ENCODE measurements around the gene ALDH5A1.
"Not testable (repeated sequence)": the region's sequence is repeated elsewhere in the genome, so short reads cannot be mapped to it uniquely, and the experiment has no call there.

The ALDH5A1 gene

GRCh38 chr6:24489470-24489869 lies 5.3 kb upstream of the ALDH5A1 start, which contains the start of gene GPLD1:
Gene GPLD1 (minus strand): TSS chr6:24489578. CDS start chr6:24489511, 67 bp downstream.
- DNase-seq, result no peak

DNA sequence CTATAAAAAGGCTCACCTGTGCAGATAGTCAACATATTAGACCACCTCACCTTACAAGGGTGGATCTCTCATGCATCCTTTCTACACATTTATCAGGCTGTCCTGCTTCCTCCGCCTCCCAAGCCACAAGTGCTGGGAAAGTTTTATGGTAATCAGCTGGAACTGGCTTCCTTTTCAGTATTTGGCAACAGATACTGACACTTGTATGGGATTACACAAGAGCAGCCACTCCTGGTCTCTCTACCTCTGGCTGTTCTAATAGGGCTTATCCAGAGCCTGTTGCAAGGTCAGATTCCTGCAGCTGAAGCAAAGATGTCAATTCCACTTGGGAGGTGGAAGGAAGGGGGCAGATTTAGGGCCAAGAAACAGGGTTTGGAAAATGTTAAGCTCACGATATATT lies 4.9 kb upstream of the ALDH5A1 start:
- DNase-seq, result no peak

GRCh38 chr6:24490948-24491347 lies 3.8 kb upstream of the ALDH5A1 start:
- DNase-seq, result no peak

DNA sequence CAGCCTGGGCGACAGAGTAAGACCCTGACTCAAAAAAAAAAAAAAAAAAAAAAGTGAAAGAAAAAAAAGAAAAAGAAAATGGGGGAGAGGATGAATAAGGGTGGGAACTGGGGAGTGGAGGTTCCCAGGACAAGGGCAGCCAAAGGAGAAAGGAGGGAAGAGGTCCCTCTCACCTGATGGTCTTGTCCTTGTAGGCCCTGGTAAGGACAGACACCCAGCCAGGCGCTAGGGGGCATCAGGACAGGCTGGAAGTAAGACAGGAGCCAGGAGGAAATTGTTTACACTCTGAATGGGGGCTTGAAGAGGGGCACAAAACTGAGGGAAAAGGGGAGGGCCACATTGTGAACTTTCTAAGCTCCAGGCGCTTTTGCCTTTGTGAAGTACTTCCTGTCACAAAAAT lies 2.3 kb upstream of the ALDH5A1 start:
- no peak for DNase-seq

DNA sequence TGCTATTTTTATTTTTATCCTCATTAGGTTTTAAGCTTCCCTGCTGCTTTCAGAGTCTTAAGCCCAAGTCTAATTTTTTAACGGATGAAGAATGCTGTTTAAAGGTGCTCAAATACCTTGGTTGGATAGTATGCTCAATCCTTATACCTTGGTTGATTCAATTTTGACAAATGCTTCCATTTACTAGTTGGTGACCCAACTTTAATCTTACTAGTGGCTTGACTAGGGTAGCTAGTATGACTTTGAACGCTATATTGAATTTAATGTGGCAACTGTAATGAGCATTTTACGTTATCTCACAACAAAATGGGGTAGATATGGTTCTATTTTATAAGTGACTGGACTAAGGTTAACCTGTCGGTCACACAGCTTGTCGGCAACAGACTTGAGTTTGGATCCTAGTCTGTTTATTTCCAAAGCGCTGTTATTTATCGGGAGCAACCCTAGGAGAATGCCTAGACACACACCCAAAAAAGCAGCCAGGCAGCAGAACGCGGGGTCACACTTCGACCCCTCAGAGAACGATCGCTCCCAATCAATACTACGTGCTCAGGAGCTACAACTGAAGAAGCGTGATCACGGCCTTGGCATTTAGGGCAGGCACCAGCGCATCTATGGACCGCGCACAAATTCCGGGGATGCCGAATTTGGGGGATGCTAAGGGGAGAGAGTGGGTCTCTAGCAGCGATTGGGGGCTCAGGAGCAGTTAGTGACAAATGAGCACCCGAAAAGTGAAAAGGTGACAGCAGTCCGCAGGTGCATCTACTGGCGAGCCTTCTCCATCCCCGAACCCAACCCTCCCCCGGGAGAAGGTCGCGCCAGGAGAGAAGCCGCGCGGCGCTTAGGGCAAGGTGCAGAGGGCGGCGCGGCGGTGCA lies 586 bp upstream of the ALDH5A1 start:
- DNase-seq, result no peak

DNA sequence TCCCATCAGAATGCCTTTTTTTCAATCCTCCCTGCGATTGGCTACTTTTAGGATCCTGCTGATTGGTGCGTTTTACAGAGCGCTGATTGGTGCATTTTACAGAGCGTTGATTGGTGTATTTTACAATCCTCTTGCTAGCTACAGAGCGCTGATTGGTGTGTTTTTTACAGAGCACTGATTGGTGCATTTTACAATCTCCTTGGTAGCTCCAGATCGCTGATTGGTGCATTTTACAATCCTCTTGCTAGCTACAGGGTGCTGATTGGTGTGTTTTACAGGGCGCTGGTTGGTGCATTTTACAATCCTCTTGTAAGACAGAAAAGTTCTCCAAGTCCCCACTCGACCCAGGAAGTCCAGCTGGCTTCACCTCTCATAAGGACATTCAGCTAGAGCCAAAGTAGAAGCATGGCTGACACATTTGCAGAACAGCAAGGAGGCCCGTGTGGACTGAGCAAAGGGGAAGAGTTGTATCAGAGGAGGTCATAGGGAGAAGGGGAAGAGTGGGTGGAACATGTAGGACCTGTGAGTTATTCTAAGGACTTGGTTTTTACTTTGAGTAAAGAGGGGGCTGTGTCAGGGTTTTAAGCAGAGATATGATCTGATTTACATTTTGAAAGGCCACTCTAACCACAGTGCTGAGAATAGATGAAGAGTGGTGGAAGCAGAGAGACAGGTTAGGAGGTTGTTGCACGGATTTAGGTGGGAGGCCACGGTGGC lies 2.6 kb downstream of the ALDH5A1 start:
- no peak for DNase-seq

DNA sequence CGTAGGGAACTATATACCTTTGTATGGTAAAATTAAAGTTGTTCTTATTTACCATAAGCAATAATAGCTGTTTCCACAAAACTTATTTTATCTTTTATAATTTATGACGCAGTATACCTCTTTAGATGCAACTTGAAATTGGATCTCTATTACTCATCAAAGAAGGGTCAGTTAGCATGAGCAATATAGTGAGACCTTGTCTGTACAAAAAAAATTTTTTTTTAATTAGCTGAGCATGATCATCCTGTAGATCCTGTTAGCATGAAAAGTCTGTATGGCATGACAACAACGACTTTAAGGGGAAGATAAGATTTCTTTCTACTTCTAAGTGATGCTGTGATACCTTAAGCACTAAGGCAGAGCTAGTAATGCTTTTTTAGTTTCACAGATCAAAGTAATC lies 5.9 kb downstream of the ALDH5A1 start:
- no peak for DNase-seq

DNA sequence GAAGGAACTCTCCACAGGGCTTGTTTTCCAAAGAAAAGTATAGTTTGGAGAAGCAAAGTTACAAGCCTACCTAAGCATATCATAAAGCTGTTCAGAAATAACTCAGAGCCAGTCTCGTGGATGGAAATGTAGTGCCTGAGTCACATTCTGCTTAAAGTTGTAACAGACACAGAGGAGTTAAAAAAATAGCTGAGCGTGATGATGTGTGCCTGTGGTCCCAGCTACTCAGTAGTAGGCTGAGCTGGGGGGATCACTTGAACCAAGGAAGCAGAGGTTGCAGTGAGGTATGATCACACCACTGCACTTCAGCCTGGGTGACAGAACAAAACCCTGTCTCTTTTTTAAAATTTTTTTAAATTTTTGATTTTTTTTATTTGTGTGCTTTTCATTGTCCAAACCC lies 6.6 kb downstream of the ALDH5A1 start:
- no peak for DNase-seq

- no peak for DNase-seq
These were observed 7.1 kb downstream of the ALDH5A1 start for GRCh38 chr6:24501914-24502313.

DNA sequence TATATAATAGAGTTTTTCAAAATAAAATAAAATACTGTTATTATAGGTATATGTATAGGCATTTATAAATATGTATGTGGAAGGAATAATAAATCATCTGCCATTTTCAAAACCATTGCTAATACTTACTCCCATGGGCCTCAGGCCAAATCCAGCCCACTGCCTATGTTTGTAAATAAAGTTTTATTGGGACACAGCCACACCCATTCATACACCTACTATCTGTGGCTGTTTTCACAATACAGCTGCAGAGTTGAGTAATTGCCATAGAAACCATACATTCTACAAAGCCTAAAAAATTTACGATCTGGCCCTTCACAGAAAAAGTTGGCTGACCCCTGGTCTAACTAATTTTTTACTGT lies 9.5 kb downstream of the ALDH5A1 start:
- DNase-seq, result no peak

GRCh38 chr6:24504649-24505586 lies 10.1 kb downstream of the ALDH5A1 start:
- no peak for DNase-seq

DNA sequence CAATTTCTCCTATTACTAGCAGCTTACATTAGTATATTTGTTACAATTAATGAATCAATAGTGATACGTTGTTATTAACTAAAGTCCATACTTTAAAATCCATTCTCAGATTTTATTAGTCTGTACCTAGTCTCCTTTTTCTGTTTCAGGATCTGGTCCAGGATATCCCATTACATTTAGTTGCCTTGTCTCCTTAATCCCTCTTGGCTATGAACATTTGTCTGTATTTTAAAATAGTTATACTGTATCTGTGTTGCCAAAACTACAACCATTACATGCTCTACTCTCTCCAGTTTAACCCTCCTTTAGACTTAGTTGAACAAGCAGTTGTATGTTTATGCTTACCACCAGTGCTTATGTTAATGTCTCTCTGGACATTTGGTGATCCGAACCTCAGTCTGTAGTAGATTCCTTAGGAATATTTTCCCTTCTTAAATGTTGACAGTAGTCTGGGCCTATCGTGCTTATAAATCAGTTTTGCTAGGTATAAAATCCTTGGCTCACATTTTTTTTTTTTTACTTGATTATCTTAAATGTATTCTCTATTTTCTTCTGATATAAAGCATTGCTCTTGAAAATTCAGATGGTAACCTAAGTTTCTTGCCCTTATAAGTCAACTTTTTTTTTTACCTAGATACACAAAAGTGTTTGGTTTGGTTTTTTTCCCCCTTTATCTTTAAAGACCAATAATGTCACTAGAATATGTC lies 12.2 kb downstream of the ALDH5A1 start:
- DNase-seq, result no peak

DNA sequence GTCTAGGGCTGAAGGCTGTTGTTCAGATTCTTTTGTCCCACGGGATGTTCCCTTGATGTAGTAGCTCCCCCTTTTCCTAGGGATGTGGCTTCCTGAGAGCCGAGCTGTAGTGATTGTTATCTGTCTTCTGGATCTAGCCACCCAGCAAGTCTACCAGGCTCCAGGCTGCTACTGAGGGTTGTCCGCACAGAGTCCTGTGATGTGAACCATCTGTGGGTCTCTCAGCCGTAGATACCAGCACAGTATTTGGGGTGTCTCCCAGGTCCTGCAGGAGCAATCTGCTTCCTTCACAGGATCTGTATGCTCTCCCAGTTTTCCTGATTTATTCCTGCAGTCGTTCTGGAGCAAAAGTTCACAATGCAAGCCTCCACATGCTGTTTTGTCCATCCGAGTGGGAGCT lies 17.2 kb downstream of the ALDH5A1 start:
- not testable (repeated sequence) for DNase-seq

DNA sequence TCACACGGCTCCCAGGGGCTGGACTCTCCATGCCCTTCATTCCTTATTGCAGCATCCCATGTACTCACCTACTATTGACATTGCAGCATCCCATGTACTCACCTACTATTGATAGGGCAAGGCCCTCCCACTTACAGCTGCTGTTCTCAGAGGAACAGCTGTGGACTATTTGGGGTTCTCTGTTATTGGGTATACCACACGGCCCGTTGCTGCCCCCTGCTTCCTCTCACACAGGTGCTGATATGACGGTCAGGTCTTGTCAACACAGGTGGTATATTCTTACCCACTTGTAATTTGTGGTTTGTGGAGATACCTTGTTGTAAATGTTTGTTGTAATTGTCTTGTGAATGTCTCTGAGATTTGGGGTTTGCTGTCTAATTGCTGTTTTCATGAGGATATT lies 18.8 kb downstream of the ALDH5A1 start:
- DNase-seq, result no peak

DNA sequence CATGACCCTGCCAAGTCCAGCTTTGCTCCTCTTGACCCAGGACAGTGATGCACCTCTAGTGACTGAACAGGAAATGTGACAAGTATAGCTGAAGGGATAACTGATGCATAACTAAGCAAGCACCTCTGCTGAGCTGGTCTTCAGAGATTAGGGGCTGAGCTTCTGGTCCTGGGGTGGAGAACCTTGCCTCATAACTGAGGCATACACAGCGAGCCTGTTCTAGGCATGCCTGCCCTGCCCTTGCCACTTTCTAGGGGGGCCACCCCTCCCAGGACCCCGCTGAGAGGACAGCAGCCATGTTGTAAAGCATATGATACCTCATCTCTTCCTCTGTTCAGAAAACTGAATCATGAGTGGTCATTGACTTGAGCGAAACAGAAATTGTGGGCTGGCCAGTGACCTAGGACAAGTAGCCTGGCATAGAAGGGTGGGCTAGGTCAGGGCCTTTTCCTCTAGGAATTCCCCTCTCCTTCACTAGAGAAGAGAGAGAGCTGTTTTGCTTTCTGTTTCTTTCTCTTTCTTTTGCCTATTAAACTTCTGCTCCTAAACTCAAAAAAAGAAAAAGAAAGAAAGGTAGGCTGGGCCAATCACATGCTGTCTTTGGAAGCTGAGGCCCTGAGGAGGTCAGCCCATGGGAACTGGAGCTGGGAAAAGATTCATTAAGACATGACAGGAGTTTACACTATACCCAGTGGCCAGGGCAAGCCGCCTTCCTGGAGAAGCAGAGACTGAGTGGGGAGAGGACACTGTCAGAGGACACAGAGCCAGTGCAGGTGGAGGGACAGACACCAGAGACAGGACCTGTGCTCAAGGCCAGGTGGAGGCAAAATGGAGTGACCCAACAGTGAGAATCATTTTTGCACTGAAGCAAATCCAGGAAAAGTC lies 23.1 kb downstream of the ALDH5A1 start:
- DNase-seq, result no peak

- DNase-seq, result no peak
These were observed 26.3 kb downstream of the ALDH5A1 start for GRCh38 chr6:24520929-24521546.

DNA sequence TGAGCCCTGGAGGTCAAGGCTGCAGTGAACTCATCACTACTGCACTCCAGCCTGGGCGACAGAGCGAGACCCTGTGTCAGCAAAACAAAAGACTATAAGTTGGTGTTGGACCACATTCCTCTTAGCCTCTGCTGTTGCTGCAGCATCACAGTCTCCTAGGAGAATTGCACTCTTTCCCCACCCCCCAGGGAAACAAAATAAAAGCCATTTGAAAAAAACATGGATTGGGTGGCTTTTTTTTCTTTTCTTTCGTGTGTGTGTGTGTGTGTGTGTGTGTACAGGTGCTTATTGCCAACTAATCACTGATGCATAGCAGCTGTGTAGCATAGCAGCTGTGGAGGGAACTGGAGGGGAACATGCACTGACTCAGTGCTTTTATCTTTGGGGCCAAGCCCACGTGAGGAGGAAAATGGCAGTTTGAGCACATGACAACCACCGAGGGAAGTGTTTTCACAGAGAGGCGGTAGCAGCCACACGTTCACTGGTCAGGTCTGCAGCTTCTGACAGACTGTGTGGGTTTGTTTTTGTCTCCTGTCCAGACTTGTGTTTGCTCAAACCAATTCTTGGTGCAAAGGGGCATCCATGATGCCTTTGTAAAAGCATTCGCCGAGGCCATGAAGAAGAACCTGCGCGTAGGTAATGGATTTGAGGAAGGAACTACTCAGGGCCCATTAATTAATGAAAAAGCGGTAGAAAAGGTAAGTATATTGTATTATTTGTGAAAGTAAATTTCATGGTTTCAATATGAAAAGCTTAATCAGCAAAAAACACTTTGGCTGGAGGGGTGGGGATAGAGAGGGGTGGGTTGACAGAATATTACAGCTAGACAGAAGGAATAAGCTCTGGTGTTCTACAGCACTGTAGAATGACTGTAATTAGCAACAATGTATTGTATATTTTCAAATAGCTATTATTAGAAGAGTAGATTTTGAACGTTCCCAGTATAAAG lies 27.7 kb downstream of the ALDH5A1 start:
- no peak for DNase-seq

DNA sequence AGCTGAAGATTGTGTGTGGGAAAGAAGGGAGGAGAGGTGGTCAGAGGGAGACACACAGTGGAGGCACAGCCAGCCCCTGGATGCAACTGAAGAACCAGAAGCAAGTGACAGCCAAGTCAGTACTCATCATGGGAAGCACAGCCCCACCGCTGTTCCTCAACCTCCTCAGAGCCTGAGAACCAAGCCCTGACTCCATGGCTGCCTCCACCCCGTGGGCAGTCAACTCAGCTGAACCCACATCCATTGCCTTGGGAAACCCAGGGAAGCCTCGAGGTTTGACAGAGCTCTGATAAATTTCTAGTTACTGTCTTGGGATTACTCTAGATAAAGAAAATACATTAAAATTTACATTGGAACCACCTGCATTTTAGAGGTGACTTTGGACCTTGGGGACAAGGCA lies 29.6 kb downstream of the ALDH5A1 start:
- no peak for DNase-seq

DNA sequence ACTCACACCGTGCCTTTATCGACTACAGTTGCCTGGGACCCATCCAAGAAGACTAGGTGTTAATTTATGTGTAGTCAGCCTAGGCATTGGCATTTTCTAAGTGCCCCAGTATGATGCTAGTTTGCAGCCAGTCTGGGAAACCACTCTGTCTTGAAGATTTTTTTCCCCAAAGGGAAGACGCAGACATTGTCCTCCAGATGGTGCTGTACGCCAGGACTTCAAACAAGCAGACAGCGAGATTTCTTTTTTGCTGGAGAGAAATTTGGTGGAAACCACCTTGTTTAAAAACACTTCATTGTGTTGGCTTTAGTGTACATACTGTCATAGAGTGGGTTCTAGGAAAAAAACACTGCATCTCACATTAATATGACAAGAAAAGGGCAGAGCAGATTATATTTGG lies 30.0 kb downstream of the ALDH5A1 start:
- no peak for DNase-seq

DNA sequence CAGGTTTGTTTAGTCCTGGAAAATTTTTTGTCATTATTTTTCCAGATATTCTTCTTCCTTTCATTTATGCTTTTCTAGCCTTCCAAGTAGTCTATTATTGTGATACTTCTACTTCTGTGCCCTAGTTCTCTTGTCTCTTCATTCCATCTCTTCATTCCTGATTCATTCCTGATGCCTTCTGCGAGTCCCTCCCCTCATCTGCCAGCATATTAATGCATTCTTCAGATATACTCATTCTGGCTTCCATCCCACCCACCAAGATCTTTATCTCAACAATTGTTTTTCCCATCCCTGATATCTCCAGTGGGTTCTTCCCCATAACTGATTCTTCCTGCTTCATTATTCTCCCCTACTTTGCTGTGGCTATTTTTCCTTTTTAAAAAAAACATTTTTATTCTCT lies 35.2 kb downstream of the ALDH5A1 start:
- no peak for DNase-seq

Data from activated T-cell treated with anti-CD3 and anti-CD28 coated beads for 4 hours (primary cell).